Measurements from ENCODE around the gene DLX5.

DNA sequence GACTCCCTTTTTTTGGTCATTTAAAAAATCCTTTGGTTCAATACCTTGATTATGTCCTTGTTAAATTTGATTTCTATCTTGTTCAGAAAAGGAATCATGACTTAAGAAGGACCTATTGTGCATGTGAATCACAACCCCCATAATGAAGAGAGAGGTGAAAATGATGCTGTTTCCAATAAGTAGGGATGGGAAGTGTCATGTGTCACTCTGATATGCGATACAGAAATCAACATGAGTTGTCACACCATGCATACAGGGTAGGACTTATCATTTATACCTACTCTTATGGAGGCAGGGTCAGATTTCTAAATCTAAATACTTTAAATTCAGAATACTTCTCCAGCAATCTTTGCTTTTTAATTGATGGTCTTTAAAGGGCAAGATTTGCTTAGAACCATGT, 38.6 kb downstream of the DLX5 start:
- TF ChIP-seq MXI1 (conservative IDR thresholded peaks at IDR 0.05; ENCODE audit: poor library complexity, severe bottlenecking) (no peak), CTCF (IDR thresholded peaks at IDR 0.05; ENCODE audit: poor library complexity, severe bottlenecking) (no peak), EZH2 (IDR thresholded peaks at IDR 0.05; ENCODE audit: borderline replicate concordance, insufficient read depth, low read length, poor library complexity, severe bottlenecking) (no peak), SMC3 (conservative IDR thresholded peaks at IDR 0.05; ENCODE audit: poor library complexity) (peak; percentile 19), REST (IDR thresholded peaks at IDR 0.05; ENCODE audit: borderline replicate concordance) (peak; percentile 21), EP300 (conservative IDR thresholded peaks at IDR 0.05; ENCODE audit: poor library complexity, severe bottlenecking) (peak; percentile 82), POLR2AphosphoS5 (IDR thresholded peaks at IDR 0.05) (peak; percentile 78), TAF1 (IDR thresholded peaks at IDR 0.05; ENCODE audit: low read depth) (no peak), RAD21 (conservative IDR thresholded peaks at IDR 0.05) (peak; percentile 9)
